Measurements from ENCODE around the gene EPC1.
"Not testable (repeated sequence)": the region's sequence is repeated elsewhere in the genome, so short reads cannot be mapped to it uniquely, and the experiment has no call there.

Gene EPC1

GRCh38 chr10:32367793-32368453 is 21.0 kb upstream of the EPC1 start:
- DNase-seq, result no peak

- no peak for DNase-seq
Measured at GRCh38 chr10:32366588-32366987, 19.6 kb upstream of the EPC1 start.

- DNase-seq, result no peak
Measured at GRCh38 chr10:32366111-32366510, 19.2 kb upstream of the EPC1 start.

GRCh38 chr10:32365404-32365803 is 18.4 kb upstream of the EPC1 start:
- not testable (repeated sequence) for DNase-seq

GRCh38 chr10:32362571-32362970 is 15.6 kb upstream of the EPC1 start:
- no peak for DNase-seq

GRCh38 chr10:32360884-32361283 is 13.9 kb upstream of the EPC1 start:
- no peak for DNase-seq

- no peak for DNase-seq
Measured at GRCh38 chr10:32360241-32360640, 13.3 kb upstream of the EPC1 start.

GRCh38 chr10:32357056-32357735 is 10.2 kb upstream of the EPC1 start:
- no peak for DNase-seq

- DNase-seq, result not testable (repeated sequence)
Measured at GRCh38 chr10:32354690-32355089, 7.7 kb upstream of the EPC1 start.

- no peak for DNase-seq
Measured at GRCh38 chr10:32350811-32351350, 3.9 kb upstream of the EPC1 start.

GRCh38 chr10:32349968-32350738 is 3.2 kb upstream of the EPC1 start:
- DNase-seq, result no peak

GRCh38 chr10:32349199-32349585 is 2.2 kb upstream of the EPC1 start:
- no peak for DNase-seq

GRCh38 chr10:32348297-32349198 is 1.6 kb upstream of the EPC1 start:
- DNase-seq, result no peak

- no peak for DNase-seq
Measured at GRCh38 chr10:32347363-32348022, 535 bp upstream of the EPC1 start.

GRCh38 chr10:32346134-32346550 is 816 bp downstream of the EPC1 start:
- peak; percentile 74 for DNase-seq

- no peak for DNase-seq
Measured at GRCh38 chr10:32341596-32341995, 5.4 kb downstream of the EPC1 start.

- no peak for DNase-seq
Measured at GRCh38 chr10:32340596-32341180, 6.3 kb downstream of the EPC1 start.

GRCh38 chr10:32338262-32338661 is 8.7 kb downstream of the EPC1 start:
- no peak for DNase-seq

GRCh38 chr10:32337350-32337749 is 9.6 kb downstream of the EPC1 start:
- DNase-seq, result no peak

- DNase-seq, result no peak
Measured at GRCh38 chr10:32333849-32334248, 13.1 kb downstream of the EPC1 start.

- DNase-seq, result no peak
Measured at GRCh38 chr10:32332299-32332750, 14.6 kb downstream of the EPC1 start.

GRCh38 chr10:32331606-32332005 is 15.4 kb downstream of the EPC1 start:
- no peak for DNase-seq
